HG03558 (cell line): ENCODE data around the gene GPC5.
"Not testable (repeated sequence)": the region's sequence is repeated elsewhere in the genome, so short reads cannot be mapped to it uniquely, and the experiment has no call there.

Experiments used
- ATAC-seq: cut with Tn5 transposase; IDR thresholded peaks from one replicate; pipeline ENCODE4 v1.9.1; 2021; ENCODE audit warnings: moderate number of reproducible peaks; ENCODE audit not compliant: unreplicated experiment; ENCODE audit errors: extremely low read depth

Gene GPC5

DNA sequence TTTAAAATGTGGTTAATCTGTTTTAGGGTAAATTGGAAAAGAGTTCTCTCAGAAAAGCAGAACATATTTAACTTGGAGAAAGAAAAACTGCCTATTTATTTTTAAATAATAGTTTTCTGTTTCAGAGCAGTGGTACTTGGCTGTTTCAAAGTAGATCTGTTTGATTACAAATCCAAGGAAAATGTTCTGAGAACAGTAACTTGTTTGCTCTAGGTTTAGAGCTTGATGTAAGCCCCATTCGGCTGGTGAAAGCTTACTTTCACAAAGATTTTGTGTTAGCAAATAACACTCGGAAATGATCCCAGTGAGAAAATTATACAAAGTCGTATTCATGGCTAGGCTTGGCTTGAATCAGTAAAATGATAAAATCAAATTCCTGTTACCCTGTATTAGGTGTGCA is 1432.4 kb downstream of the GPC5 start:
- ATAC-seq: no peak

GRCh38 chr13:92833071-92833470 is 1434.7 kb downstream of the GPC5 start:
- no peak for ATAC-seq

GRCh38 chr13:92836171-92836570 is 1437.8 kb downstream of the GPC5 start:
- ATAC-seq: no peak

- ATAC-seq: no peak
Observed at GRCh38 chr13:92838786-92839185, 1440.4 kb downstream of the GPC5 start.

- ATAC-seq: no peak
Observed at GRCh38 chr13:92842145-92842544, 1443.7 kb downstream of the GPC5 start.

GRCh38 chr13:92843549-92843948 is 1445.1 kb downstream of the GPC5 start:
- ATAC-seq: no peak

- ATAC-seq: no peak
Observed at GRCh38 chr13:92849381-92849780, 1451.0 kb downstream of the GPC5 start.

DNA sequence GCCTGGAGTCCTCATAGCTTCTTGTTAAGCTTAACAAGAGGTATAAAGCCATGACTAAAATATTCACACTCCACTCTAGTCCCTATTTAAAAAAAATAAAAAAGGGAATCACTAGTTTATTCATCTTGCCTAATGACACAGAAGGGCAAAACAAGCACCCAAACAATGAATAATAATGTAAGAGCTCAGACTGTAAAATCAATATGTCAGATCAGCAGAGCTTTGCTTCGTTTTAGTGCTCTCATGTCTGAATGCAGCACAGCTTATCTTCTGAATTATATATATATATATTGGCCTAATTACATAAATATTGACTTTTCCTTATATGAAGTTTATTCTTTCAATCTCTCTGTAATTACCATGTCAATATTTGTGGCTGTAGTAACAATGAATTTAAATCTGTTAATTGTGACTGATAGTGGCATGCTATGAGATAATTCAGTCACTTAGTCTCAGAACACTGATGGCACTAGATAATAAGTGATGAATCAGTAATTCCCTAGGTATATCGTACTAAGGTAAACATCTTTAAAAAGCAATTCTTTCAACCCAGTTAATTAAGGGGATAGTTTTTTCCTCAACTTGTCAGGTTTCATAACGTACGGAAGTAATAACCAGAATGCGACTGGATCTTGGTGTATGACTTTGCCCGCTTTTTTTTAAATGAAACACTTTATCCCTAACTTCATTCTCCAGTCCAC is 1466.3 kb downstream of the GPC5 start:
- no peak for ATAC-seq

GRCh38 chr13:92873029-92873428 is 1474.6 kb downstream of the GPC5 start:
- ATAC-seq: no peak

GRCh38 chr13:92886535-92887077 is 1488.2 kb downstream of the GPC5 start:
- no peak for ATAC-seq

GRCh38 chr13:92894447-92894846 is 1496.0 kb downstream of the GPC5 start:
- ATAC-seq: no peak

- no peak for ATAC-seq
Observed at GRCh38 chr13:92896842-92897241, 1498.4 kb downstream of the GPC5 start.

DNA sequence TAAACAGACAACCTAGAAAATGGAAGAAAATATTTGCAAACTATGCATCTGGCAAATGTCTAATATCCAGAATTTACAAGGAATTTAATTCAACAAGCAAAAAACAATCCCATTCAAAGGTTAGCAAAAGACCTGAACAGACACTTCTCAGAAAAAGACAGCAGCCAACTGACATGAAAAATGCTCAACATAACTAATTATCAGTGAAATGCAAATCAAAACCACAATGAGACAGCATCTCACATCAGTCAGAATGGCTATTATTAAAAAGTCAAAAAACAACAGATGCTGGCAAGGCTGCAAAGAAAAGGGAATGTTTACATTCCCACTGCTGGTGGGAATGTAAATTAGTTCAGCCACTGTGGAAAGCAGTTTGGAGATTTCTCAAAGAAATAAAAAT is 1500.5 kb downstream of the GPC5 start:
- not testable (repeated sequence) for ATAC-seq

DNA sequence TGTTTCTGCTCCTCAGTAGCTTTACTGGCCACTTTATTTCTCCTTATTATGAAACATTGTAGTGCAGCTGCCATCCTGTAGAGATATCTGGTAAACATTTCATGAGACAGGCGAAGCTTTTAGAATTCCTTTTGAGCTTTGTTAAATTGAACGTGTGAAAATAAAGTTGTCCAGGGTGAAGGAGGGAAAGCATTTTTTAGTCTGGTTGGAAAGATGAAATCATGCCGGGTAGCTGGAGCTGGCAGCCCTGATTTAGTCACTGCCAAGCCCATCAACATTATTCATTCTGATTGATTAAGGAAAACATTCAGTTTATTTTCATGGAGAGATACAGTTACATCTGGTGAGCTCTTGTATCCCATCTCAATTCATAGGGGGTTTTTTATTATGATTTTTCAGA is 1502.0 kb downstream of the GPC5 start:
- no peak for ATAC-seq

GRCh38 chr13:92901739-92902138 is 1503.3 kb downstream of the GPC5 start:
- no peak for ATAC-seq

DNA sequence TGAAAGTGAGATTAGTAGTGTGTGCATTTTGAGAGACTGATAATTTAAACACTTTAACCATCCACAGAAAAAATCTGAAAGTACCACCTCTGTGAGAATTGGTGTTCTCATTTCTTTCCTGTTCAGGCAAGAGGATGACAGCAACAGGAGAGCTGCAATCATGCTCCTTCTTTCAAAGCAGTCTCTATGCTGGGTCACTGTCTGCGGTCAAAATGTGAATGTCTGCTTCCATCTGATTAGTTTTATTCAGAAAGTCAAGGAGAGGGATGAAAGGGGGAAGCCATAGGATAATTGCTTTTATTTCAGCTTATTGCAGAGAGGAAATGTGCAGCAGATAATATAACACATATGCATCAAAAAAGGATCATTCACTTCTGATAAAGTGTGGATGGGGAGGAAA is 1514.2 kb downstream of the GPC5 start:
- ATAC-seq: no peak

DNA sequence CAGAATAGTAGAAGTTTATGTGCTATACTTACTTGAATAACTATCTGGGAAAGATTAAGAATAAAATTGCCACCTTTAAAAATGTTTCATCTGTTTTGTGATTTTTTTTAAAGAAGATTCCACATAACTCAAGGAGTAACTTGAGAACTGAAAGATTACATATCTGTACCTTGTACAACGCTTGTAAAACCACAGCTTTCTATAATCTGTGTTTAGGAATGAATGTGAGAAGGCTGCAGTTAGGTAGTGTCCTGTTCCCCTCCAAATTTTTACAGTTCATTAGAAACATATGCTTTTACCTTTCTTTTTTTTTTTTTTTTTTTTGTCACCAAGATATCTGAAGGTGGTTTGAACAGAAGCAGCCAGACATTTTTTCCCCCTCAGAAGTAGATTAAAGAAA is 1515.4 kb downstream of the GPC5 start:
- ATAC-seq: no peak
